HG03571 (cell line): ENCODE results near the gene ZNF700.
"Not testable (repeated sequence)": the region's sequence is repeated elsewhere in the genome, so short reads cannot be mapped to it uniquely, and the experiment has no call there.

Experiments used
- ATAC-seq: cut with Tn5 transposase; IDR thresholded peaks from one replicate; pipeline ENCODE4 v1.9.1; 2021; ENCODE audit not compliant: unreplicated experiment

ZNF700 gene

GRCh38 chr19:11987405-11988281 lies 62.7 kb downstream of the ZNF700 start:
- ATAC-seq: peak; percentile 77

- ATAC-seq: no peak
Observed at GRCh38 chr19:11989112-11989456, 64.2 kb downstream of the ZNF700 start.

GRCh38 chr19:11991921-11992320 lies 67.0 kb downstream of the ZNF700 start:
- not testable (repeated sequence) for ATAC-seq

GRCh38 chr19:11995174-11995573 lies 70.3 kb downstream of the ZNF700 start:
- no peak for ATAC-seq
